Astrocyte (in vitro differentiated cells and primary cell): ENCODE measurements around the gene CELF4. TPM values are rescaled to one million over a fixed set of nuclear protein-coding genes. Genes with fewer than 3 reads are reported as not detected.

ENCODE experiments used
- DNase-seq: peaks from one replicate; pipeline ENCODE4 v3.0.0-alpha.2; 2010; ENCODE audit warnings: low read depth
- FAIRE-seq: peaks from 2 replicates; lab custom pipeline; 2011; peaks lifted over from hg19 to GRCh38; lab: Jason Lieb, UNC
- H2AFZ ChIP-seq: 2 replicates; pipeline ENCODE4 v1.6.0; 2012; ENCODE audit warnings: low read depth, low read length, inconsistent platforms
- H3K27ac ChIP-seq: 2 replicates; pipeline ENCODE4 v1.5.1; 2011; ENCODE audit warnings: low read depth, low read length, inconsistent platforms
- H3K27me3 ChIP-seq: 2 replicates; pipeline ENCODE4 v1.6.0; 2011; ENCODE audit warnings: low read length, inconsistent platforms; ENCODE audit not compliant: insufficient read depth
- H3K36me3 ChIP-seq: 2 replicates; pipeline ENCODE4 v1.5.1; 2011; ENCODE audit warnings: low read length, inconsistent platforms; ENCODE audit not compliant: insufficient read depth
- H3K4me1 ChIP-seq: 2 replicates; pipeline ENCODE4 v1.5.1; 2011; ENCODE audit warnings: low read length, inconsistent platforms; ENCODE audit not compliant: insufficient read depth
- H3K4me2 ChIP-seq: 2 replicates; pipeline ENCODE4 v1.6.0; 2012; ENCODE audit warnings: low read length, inconsistent platforms
- H3K4me3 ChIP-seq: 2 replicates; pipeline ENCODE4 v1.5.1; 2011; ENCODE audit warnings: low read depth, mild to moderate bottlenecking, low read length, inconsistent platforms; ENCODE audit not compliant: insufficient read depth
- H3K79me2 ChIP-seq: 2 replicates; pipeline ENCODE4 v1.6.0; 2012; ENCODE audit warnings: mild to moderate bottlenecking, low read length, inconsistent platforms; ENCODE audit not compliant: insufficient read depth
- H3K9ac ChIP-seq: 2 replicates; pipeline ENCODE4 v1.6.0; 2012; ENCODE audit warnings: mild to moderate bottlenecking, low read length, inconsistent platforms
- H3K9me3 ChIP-seq: 2 replicates; pipeline ENCODE4 v1.5.1; 2012; ENCODE audit warnings: low read depth, mild to moderate bottlenecking, low read length, inconsistent platforms; ENCODE audit not compliant: insufficient read depth
- H4K20me1 ChIP-seq: 2 replicates; pipeline ENCODE4 v1.6.0; 2012; ENCODE audit warnings: low read length, inconsistent platforms; ENCODE audit not compliant: insufficient read depth
- H3K27ac Mint-ChIP-seq: one replicate; pipeline ENCODE4 v1.8.0; 2021; ENCODE audit warnings: mild to moderate bottlenecking, mixed read lengths; ENCODE audit not compliant: unreplicated experiment
- H3K27me3 Mint-ChIP-seq: one replicate; pipeline ENCODE4 v1.8.0; 2021; ENCODE audit warnings: low read depth, mixed read lengths; ENCODE audit not compliant: unreplicated experiment
- H3K36me3 Mint-ChIP-seq: one replicate; pipeline ENCODE4 v1.8.0; 2021; ENCODE audit warnings: low read depth, mixed read lengths; ENCODE audit not compliant: unreplicated experiment
- H3K4me1 Mint-ChIP-seq: one replicate; pipeline ENCODE4 v1.8.0; 2021; ENCODE audit warnings: low read depth, mixed read lengths; ENCODE audit not compliant: unreplicated experiment
- H3K4me3 Mint-ChIP-seq: one replicate; pipeline ENCODE4 v1.8.0; 2021; ENCODE audit warnings: mild to moderate bottlenecking, moderate library complexity, mixed read lengths; ENCODE audit not compliant: unreplicated experiment
- H3K9me3 Mint-ChIP-seq: one replicate; pipeline ENCODE4 v1.8.0; 2021; ENCODE audit warnings: mild to moderate bottlenecking, mixed read lengths; ENCODE audit not compliant: unreplicated experiment
- CTCF ChIP-seq: IDR thresholded peaks from 2 replicates; pipeline ENCODE4 v1.5.1; 2011; ENCODE audit warnings: low read depth, mild to moderate bottlenecking, inconsistent platforms, low read length, moderate library complexity; ENCODE audit not compliant: insufficient read depth
- EZH2 ChIP-seq: IDR thresholded peaks from 2 replicates; pipeline ENCODE4 v1.6.1; 2012; ENCODE audit warnings: mild to moderate bottlenecking, low read length, inconsistent platforms; ENCODE audit not compliant: insufficient read depth
- total RNA-seq: library from RNA; stranded (reverse); gene quantifications from 2 replicates; pipeline ENCODE4 v1.2.1, GENCODE V29; 2021

CELF4 gene
- total RNA-seq, 1 donor from 2014 or later: 0.16 TPM

GRCh38 chr18:37489011-37489410, 76.6 kb downstream of the CELF4 start:
- Histone ChIP-seq H3K27ac (no peak overlapping the region), H3K9ac (no peak overlapping the region), H3K9me3 (no peaks in the 10 kb centered on the region), H3K4me3 (no peak overlapping the region), H3K79me2 (no peaks in the 10 kb centered on the region), H3K27me3 (peaks cover 16% of the 10 kb centered on the region), H4K20me1 (no peaks in the 10 kb centered on the region), H3K4me2 (no peak overlapping the region), H2AFZ (no peak overlapping the region), H3K36me3 (no peaks in the 10 kb centered on the region), H3K4me1 (no peaks in the 10 kb centered on the region)
- Mint-ChIP-seq H3K36me3 (no peaks in the 10 kb centered on the region), H3K9me3 (no peaks in the 10 kb centered on the region), H3K27me3 (peaks cover 77% of the 10 kb centered on the region), H3K4me3 (no peak overlapping the region), H3K4me1 (no peaks in the 10 kb centered on the region), H3K27ac (no peak overlapping the region)
- DNase-seq: no peak
- no peak for FAIRE-seq
- TF ChIP-seq EZH2 (no peak), CTCF (no peak)

- Histone ChIP-seq H3K27me3 (peaks cover 19% of the 10 kb centered on the region), H3K4me3 (no peak overlapping the region), H2AFZ (no peak overlapping the region), H3K27ac (no peak overlapping the region), H3K9me3 (no peaks in the 10 kb centered on the region), H3K9ac (no peak overlapping the region), H4K20me1 (no peaks in the 10 kb centered on the region), H3K79me2 (no peaks in the 10 kb centered on the region), H3K4me2 (no peak overlapping the region), H3K4me1 (no peaks in the 10 kb centered on the region), H3K36me3 (no peaks in the 10 kb centered on the region)
- H3K27me3 Mint-ChIP-seq: peaks cover 73% of the 10 kb centered on the region
- H3K4me1 Mint-ChIP-seq: no peaks in the 10 kb centered on the region
- TF ChIP-seq CTCF (no peak), EZH2 (no peak)
- DNase-seq: no peak
- no peak for FAIRE-seq
- no peaks in the 10 kb centered on the region for H3K9me3 Mint-ChIP-seq
- H3K36me3 Mint-ChIP-seq: no peaks in the 10 kb centered on the region
- H3K4me3 Mint-ChIP-seq: no peak overlapping the region
- H3K27ac Mint-ChIP-seq: no peak overlapping the region
These were observed 78.2 kb downstream of the CELF4 start for GRCh38 chr18:37487400-37487867.

GRCh38 chr18:37486848-37487247, 78.8 kb downstream of the CELF4 start:
- Mint-ChIP-seq H3K4me1 (no peaks in the 10 kb centered on the region), H3K27me3 (peaks cover 77% of the 10 kb centered on the region), H3K27ac (peak overlapping the region; percentile 26), H3K4me3 (no peak overlapping the region), H3K9me3 (no peaks in the 10 kb centered on the region), H3K36me3 (no peaks in the 10 kb centered on the region)
- Histone ChIP-seq H3K9me3 (no peaks in the 10 kb centered on the region), H3K4me2 (no peak overlapping the region), H3K27me3 (peaks cover 19% of the 10 kb centered on the region), H3K4me1 (no peaks in the 10 kb centered on the region), H4K20me1 (no peaks in the 10 kb centered on the region), H3K9ac (no peak overlapping the region), H2AFZ (no peak overlapping the region), H3K4me3 (no peak overlapping the region), H3K27ac (no peak overlapping the region), H3K79me2 (no peaks in the 10 kb centered on the region), H3K36me3 (no peaks in the 10 kb centered on the region)
- FAIRE-seq (no peak), DNase-seq (no peak)
- TF ChIP-seq EZH2 (no peak), CTCF (no peak)
